ENCODE results near the gene TSEN2.
"Not testable (repeated sequence)": the region's sequence is repeated elsewhere in the genome, so short reads cannot be mapped to it uniquely, and the experiment has no call there.

The TSEN2 gene

DNA sequence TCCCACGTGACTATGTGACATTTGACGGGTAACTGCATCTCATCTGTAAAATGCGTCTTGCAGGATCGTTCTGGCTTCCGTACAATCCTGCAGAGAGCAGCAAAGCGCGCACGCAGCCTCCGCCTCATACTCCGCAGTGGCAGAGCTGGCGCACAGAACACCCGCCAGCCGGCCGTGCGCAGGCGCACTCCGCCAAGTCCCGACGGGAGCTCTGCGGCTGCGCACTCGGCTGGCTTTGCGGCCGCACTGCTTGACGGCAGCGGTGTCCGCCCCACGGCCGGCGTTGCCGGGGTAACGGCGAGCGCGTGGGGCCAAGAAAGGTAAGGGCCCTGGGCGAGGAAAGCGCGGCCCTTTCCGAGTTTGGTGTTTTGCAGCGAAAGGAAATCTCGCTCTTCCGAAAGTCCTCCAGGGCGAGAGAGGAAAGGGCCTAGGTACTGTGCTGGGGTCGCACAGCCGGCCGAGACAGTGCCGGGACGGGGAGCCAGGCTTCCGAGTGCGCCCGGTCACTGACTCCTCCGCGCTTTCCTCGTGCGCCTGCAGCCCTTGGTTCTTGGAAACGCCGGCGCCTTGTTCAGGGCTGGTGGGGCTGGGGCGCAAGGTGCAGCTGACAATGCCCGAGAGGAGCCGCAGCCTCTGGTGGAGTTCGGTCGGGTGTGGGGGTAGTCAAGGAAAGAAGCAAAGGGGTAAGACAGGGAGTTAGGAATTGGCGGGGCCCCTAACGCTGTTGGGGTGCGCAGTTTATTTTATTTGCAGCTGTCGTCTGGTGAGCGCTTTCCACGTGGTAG, at the start of gene TSEN2:
TSEN2 (plus strand) TSS at position 283 of the 785 bp plus-strand sequence. CDS start 5,321 bp downstream, outside the sequence.
- peak; percentile 99 for DNase-seq

DNA sequence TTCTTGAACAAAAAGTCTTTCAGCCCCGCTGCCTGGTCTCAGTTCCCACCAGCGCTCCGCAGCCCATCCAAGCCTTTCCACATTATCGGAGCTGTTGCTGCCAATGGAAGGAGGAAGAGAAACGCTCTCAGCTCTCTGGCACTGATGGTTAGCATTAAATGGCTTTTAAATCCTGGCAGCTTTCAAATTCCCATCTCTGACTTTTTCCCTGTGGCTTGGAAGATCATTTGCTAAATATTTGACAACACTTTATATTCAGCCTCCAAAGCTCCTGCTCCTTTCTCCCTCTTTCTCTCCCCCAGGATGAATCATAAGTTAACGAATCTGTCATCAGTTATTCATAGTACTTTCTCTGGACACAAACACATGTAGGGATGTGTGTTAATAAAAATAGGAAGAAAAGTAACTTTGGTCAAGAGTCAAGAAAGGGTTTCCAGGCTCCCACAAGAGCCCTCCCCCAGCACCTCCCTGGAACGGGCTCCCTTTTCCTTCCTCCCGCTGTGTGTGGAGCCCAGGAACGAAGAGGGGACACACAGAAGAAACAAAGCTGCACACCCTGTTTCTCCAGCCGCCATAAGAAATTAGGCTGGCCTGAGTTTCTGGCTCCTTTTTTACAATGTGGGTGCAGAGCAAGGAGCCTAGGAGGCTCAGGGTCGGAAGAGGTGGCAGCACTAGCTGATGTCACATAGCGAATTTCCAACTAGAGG, 47.6 kb upstream of the TSEN2 start:
- DNase-seq: no peak

DNA sequence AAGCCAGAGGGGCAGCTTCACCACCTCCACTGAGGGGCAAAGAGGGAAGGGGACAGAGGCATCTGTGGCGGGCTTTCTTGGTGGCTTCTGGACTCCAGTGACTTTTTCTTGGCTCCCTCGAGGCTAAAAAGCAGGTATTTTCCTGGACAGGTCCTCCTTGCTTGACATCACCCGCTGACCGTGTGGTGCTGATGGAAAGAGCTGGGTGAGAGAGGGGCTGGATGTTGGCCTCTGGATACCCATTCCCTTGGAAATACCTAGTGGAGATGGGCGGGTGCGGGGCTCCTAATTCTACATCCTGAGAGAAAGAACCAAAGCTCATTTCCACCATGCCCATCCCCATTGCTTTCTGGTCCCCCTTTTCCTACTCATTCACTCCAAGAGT, 47.1 kb upstream of the TSEN2 start:
- no peak for DNase-seq

DNA sequence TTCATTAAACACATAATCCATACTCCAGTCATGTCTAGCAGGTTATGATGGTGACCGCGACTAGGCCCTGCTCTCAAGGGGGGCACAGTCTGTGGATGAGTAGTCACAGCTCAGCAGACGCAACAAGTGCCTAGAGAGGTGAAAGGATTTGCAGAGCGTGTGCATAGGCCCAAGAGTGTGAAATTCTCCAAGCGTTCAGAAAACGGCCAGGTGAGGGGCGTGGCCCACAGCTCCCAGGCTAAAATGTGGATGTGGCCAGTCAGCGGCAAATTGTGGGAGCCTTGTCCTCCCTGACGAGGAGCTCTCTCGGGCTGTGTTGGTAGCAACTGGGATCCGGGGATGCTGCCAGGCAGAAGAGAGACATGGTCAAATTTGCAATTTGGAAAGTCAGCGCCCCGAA, 46.4 kb upstream of the TSEN2 start:
- no peak for DNase-seq

DNA sequence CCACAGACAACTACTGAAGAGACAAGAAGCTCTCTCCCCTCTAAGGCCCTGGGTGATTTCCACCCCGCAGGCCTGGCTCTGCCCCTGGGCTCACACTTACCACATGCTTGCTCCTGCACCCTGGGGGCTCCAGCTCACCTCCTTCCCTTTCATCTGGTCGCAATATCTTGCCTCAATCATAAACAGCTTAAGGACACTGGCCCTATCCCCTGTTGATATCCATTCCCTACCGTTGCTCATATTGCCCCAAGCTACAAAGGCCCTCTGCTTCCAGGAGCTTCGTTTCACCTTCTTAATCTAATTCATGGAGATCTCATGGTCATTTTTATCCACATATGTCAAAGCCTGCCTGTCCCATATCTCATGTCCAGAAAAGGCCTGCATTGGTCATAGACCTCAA, 46.0 kb upstream of the TSEN2 start:
- DNase-seq: no peak

DNA sequence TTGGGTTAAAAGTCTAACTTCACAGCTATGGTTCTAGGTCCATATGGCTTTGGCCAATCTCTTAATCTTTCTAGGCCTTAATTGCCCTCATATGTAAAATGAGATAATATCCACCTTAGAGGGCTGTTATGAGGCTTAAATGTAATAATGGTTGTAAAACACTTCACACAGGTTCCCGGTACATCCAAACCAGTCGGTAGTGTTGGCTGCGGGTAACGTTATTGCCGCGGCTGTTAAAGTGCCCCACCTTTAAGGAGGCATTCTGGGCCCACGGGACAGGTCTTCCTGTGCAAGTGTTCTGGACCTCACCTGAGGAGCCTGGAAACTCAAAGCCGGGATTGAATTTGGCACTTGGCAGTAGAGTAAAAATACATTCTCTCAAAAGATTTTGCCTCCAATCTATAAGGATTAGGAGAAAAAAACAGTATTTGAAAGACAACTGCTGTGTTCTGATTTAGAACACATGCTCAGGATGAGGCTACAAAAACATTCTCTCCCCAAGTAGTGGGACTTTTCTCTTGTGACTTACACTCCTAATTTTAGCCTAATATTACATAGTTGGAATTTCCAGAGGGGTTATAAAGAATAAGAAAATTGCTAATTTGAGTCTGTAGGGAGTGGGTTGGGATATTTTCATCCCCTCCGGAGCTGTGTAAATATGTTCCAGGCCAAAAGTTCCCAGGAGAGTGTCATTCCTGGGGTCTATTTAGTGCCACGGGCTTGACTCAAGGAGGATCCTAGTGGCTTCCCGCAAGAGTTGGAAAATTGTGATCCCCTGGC, 44.9 kb upstream of the TSEN2 start:
- no peak for DNase-seq

DNA sequence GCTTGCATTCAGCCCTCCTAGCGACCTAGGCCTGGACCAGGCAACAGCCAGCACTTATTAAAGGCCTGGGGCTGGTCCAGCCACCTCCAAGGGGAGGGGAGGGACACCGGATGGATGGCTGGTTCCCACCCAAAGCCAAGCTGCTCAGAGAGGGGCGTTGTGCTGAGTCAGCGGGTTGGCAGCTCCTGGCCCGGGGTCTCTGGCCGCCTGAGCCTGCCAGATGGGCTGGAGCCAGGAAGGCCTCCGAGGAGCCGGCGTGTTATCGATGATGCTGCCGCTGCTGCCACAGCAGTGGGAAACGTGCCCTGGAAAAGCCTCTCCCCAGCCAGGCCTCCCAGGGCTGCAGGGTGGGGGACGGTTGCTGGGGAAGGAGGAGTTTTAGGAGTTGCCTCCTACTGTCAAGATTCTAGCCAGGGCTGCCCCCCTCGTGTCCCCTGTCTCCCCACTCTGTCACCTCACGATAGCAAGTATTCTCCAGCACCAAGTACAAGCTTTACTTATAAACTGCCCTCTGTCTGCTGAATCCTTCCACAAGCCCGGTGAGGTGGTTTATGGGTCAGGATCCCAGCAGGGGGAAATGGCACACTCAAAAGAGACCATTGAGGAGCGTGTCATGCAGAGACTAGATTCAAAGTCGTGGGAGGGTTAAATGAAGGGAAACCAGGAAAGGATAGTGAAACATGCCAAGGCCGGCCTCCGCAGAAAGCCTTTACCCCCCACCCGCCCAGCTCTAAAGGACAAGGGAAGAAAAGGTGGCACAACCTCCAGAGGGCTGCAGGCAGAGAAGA, 43.2 kb upstream of the TSEN2 start:
- DNase-seq: no peak

DNA sequence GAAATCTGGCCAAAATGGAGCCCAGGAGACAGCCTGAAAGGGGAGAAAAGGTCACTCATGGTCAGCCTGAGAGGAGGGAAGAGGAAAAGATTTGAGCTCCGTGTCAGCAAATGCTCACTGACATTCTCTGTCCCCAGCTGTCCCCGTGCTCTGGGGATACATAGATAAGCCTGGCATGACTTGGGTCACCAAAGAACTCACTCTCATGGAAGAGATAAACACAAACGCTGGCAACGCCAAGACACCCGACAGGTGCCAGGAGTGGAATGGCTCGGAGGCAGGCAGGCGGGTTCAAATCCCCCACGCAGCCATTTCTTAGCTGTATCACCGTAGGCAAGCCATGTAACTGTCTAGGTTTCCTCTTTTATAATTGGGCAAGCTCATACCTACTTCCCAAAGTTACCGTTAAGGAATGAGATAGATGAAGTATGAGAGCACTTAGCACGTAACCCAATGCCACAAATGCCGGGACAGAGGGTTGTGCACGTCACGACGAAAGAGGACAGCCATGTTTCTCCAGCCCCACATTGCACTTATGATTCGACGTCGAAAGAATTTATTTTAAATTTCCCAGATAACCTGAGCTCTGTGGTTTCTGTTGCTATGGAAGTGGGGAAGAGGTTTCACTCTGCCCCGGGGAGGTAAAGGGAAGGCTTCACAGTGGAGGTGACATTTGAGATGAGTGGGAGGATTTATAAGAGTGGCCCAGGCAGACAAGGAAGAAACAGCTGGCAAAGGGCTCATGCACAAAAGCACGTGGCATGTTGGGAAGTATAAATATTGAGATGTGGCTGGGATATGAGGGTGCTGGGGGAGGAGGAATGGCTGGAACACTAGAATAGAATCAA, 41.4 kb upstream of the TSEN2 start:
- DNase-seq: no peak

DNA sequence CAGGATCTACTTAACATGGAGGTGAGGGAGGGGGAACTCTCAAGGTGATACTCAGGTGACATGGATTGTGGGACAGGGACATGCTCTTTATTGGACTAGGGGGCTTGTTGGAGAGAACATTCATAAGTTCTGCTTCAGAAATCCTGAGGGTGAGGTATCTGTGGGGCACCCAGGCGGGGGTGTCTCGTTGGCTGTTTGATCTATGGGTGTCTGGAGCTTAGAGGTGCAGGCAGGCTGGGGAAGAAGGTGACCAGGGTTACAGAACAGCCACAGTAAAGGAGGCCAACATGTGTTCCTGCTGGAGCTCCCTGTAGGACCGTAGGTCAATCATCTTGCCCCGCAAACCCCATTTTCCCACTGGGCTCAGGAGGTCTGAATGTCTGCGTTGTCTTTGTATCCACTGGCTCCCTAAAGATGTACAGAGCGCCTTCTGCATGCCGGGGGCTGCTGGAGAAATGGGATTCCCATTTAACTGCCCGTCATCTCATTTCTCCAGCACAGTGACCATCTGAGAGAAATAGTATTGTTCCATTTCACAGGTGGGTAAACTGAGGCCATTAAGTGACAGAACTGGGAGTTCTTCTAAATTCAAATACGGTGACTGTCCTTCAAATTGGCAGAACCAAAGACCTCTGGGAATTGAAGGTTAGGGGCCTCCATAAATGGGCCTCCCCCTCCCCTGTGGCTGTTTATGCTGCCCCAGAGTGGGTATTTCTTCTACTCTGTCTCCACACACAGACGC, 40.3 kb upstream of the TSEN2 start:
- DNase-seq: no peak

DNA sequence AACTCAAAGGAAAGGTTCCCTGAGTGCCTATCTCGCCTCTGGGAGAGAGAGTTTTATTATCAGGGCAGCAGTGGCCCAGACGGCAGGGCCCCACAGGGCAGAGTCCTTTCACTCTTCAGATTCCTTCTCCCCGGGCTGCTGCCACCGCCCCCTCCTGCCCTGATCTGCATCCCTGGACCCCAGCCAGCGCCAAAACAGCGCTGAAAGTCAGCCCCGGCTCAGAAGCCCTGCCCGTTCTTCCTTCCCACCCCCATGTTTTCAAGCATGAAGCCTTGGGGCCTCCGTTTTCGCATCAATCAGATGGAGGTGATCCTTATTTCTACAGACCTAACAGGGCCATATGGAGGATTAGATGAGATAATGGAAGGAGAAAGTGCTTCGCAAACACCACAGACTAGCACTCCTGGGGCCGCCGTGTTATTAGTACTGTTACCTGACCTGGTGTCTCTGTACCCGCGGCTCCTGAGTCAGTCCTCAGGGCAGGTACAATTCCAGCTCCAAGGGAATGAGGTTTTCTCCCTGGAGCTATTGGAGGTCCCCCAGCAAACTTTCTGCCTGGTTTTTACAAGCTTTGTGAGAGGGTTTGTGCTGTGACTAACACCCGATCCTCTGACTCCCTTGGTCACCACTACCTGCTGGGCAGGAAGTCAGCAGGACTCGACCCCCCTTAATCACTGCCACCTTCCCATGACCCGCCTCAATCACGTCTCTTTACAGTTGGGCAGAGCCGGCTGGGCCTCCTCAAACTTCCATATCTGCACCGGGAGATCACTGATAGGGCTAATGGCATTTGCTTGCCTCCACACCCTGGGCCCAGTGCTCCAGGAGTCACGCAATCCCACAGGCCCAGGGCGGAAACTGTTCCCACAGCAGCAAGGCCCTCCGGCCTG, 39.5 kb upstream of the TSEN2 start:
- DNase-seq: no peak

DNA sequence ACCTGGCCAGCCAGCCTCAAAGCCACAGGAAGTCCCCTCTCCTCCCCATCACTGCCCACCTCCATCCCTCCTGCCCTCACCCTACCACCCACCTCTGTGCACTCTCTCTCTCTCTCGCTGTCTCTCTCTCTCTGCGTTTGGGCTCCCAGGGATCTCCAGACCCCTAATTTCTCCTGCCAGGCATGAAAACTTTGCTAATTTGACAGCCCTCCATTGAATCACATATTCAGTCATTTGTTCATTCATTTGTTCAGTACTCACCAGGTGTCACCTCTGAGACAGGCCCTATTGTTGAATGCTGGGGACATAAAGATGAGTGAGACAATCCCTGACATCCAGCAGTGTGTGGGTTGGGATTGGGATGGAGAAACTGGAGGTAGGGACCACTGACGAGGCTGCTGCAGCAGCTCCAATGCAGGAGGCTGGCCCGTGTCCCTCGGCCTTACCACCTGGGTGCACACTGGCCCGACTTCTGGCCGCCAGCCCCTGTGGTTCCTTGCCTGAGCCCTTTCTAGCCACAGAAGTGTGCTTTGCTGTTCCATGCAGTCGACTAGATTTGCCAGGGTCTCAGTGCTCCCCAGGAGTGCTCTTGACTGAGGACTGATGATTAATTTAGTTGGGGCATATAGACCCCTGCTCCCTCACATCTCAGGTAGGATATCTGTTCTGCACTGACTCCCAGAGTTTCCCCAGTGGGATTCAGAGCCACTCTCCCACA, 38.6 kb upstream of the TSEN2 start:
- DNase-seq: no peak

DNA sequence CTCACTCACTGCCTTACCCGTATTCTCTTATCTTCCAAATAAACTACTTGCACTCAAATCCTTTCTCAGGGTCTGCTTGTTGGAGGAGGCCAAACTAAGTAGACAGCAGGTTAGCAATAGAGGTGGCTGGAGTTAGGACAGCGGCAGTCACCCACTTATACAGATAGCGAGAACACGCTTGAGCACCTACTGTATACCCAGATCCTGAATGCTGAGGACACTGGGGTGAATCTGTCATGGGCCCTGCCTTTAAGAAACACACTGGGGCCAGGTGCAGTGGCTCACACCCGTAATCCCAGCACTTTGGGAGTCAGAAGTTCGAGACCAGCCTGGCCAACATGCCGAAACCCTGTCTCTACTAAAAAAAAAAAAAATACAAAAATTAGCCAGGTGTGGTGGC, 38.0 kb upstream of the TSEN2 start:
- DNase-seq: no peak

DNA sequence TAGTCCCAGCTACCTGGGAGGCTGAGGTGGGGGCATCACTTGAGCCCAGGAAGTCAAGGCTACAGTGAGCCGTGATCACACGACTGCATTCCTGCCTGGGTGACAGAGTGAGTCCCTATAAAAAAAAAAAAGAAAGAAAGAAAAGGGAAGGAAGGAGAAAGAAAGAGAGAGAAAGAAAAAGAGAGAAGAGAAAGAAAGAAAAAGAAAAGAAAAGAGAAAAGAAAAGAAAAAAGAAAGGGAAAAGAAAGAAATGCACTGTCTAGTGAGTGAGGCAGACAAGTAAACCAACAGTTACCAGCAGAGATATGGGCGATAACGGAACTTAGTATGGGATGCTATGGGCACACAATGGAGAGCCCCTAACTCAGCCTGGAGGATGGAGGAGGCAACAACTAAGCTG, 37.2 kb upstream of the TSEN2 start:
- no peak for DNase-seq

DNA sequence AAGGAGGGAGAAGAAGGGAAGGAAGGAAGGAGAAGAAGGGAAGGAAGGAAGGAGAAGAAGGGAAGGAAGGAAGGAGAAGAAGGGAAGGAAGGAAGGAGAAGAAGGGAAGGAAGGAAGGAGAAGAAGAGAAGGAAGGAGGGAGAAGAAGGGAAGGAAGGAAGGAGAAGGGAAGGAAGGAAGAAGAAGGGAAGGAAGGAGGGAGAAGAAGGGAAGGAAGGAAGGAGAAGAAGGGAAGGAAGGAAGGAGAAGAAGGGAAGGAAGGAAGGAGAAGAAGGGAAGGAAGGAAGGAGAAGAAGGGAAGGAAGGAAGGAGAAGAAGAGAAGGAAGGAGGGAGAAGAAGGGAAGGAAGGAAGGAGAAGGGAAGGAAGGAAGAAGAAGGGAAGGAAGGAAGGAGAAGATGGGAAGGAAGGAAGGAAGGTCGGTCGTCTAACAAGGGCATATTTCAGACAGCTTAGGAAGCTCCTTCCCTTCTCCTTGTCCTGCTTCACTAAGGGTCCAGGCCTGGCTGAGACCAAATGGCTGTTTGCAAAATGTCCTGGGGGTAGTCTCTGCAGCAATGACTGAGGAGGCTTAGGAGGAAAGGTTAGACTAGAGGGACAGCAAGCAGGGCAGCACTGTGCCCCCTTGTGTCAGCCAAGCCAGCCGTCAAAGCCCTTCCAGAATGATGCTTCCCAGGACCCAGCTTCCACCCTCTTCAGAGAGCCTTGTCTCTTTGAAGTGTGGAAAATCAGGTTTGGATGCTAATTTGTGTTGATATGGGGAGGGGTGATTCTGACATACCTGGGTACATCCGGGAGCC, 35.7 kb upstream of the TSEN2 start:
- not testable (repeated sequence) for DNase-seq

DNA sequence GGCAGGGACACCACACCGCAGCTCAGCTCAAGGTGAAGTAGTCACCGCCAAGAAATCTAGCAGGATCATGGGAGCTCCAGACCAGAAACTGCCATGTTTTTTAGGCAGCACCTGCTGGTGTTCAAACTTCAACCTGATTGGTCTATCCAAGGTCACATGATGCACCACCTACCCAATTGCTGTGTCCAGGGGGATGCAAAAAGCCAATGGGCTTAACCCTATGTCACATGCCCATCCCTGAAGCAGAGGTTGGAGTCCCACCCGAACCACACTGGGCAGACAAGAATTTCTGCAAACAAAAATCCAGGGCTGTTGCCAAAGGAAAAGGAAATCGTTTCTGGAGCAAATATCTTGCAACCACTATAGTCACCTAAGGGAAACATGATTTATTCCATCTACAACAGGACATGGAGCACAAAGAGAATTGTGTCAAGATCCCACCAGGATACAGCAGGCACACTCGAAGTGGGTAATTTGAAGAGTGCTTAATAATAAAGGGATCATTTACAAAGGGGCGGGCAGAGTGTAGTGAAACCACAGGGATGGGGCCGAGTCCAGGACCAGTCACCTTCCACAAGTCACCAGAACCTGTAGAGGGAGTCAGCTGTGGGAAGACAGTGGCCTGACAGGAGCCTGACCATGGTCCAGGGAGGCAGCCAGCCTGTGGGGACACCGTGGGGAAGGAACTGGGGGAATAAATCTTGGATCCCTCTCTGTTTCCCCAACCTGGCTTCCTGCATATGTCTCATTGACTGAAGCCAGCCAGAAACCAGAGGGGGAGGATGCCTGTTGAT, 34.2 kb upstream of the TSEN2 start:
- no peak for DNase-seq

DNA sequence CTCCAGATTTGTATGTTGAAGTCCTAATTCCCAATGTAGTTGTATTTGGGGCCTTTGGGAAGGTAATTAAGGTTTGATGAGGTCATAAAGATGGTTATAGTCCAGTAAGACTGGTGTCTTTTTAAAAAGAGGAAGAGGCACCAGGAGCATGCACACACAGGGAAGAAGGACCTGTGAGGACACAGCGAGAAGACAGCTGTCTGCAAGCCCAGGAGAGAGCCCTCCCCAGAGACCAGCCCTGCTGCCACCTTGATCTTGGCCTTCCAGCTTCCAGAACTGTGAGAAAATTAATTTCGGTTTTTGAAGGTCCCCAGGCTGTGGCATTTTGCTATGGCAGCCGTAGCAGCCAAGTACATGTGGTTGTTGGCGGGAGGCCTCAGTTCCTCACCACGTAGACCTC, 32.8 kb upstream of the TSEN2 start:
- DNase-seq: no peak

DNA sequence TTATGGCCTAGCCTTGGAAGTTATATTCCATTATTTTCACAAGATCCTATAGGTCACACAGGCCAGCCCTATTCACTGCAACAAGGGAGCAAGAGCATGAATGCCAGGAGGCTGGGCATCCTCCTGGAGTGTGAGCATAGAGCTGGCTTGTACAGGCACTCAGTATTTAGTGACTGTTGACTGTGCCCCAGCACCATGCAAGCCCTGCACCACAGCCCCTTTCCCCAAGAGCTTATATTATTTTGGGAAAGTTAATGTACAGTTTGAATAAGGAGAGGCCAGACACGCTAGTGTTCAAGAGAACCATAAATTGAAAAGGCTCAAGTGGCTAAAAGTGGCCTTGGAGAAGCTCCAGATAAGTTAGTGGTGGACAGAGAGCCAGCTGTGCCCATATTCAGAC, 32.3 kb upstream of the TSEN2 start:
- no peak for DNase-seq

All from activated CD8-positive, alpha-beta memory T cell treated with anti-CD3 and anti-CD28 coated beads for 24 hours (primary cell).